Brain pericyte (primary cell): ENCODE results near the gene ILK.

Experiments used
- DNase-seq: peaks from one replicate; pipeline ENCODE4 v3.0.0-alpha.2; 2012; ENCODE audit warnings: low read depth, low spot score

The ILK gene

DNA sequence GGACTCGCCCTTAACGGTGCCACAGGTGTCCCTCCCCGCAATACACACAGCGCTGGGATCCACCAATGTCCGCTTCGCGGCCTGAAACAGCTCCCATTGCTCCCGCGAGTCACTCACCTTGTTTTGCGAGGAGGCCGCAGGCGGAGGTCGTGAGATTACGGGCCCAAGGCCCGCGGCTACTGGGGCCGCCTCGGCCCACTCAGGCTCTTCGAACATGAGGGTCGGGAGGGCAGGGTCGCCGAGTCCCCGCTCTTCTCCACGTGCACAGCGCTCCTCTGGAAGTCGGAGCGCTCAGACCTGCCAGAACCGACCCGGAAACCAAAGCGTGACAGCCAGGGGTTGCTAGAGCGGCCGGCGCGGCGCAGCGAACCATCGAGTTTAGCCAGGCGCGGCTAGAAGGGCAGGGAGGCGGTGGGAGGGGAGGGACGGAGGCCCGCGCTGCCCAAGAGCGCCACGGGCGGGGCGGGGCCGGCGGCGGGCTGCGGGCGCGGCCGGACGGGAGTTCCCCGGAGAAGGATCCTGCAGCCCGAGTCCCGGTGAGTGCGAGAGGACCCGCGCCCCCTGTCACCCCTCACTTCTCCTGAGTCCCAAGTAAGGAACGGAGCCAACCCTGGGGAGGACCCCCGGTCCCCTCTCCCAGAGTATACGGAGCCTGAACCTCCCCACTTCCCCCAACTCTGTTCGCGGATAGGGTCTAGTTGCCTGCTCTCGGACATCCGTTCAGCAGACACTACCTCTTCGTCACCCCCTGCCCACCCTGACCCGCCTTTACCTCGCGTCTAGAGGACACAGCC is at the start of gene ILK, which contains the start of gene RRP8:
TSS of gene ILK (plus strand) at position 488 of the 794 bp plus-strand sequence. CDS start 498 bp downstream, outside the sequence.
TSS of gene RRP8 (minus strand) at position 330 of the 794 bp plus-strand sequence. CDS start at position 216, 114 bp downstream.
- peak; percentile 72 for DNase-seq

DNA sequence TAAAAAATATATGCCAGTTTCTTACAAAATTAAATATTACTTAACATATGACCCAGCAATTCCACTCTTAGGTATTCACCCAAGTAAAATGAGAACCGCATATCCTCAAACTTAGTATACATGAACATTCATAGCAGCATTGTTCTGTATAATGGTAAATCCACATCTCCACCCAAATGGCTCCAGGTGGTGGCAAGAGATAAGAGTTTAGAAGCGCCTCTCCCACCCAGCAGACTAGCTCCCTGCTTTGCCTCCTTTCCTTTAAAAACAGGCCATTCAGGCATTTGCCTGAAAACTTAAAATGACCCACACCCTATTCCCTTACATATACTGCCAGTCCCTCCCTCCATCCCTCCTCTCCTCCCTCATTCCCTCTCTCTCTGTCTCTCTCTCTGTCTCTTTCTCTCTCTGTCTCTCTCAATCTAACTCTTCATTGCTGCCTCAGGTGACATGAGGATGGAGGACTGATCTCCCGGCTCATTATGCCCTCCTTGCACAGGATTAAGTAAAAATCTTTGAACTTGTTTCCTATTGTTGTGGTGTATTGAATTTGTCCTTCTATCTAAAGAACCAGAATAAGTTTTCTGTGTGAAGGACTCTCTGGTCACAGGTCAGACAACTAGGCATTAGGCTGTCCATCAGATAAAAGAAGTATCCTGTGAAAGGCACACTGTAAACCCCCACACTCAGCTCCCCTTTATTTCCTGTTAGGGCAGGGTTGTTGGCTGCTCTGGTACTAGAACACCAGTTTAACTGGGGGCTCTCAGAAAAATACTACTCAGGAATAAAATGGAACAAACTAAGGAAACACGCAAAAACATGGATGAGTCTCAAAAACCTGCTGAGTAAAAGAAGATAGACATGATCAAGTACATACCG is 48.5 kb upstream of the ILK start:
- no peak for DNase-seq

- DNase-seq = no peak
These were observed 47.2 kb upstream of the ILK start for GRCh38 chr11:6556139-6556949.

DNA sequence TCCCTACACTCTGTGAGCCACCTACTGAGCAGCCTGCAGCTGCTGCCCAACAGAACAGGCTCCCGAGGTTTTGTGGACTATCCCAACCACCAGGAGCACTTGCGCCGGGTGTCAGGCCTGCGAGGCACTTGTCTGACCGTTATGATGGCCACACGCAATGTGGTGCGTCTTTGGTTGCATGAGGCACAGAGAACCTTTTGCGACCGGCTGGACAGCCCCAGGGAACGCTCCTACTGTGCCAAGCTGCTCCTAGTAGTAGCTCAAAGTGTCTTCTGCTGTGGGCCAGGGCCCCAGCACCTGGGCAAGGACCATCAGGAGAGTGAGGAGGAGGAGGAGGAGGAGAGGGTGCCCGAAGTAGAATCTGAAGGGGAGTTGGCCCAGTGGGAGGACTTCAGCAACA is 46.5 kb upstream of the ILK start:
- no peak for DNase-seq

GRCh38 chr11:6557761-6558674 is 45.6 kb upstream of the ILK start:
- DNase-seq = no peak

GRCh38 chr11:6559369-6559768 is 44.2 kb upstream of the ILK start:
- no peak for DNase-seq

DNA sequence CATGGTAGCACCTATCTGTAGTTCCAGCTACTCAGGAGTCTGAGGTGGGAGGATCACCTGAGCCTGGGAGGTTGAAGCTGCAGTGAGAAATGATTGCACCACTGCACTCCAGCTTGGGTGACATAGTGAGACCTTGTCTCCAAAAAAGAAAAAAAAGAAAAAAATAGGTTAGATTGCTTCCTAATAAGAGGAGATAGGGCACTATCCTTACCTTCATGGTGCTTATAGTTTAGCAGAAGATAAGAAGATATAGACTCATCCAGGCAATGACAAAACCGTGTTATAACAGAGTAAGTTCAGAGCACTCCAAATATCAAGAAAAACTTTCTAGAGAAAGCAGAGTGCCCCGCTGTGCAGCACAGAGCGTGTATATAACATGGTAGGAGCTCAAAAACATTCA is 42.3 kb upstream of the ILK start:
- no peak for DNase-seq

- no peak for DNase-seq
These were observed 40.4 kb upstream of the ILK start for GRCh38 chr11:6563121-6563619.

DNA sequence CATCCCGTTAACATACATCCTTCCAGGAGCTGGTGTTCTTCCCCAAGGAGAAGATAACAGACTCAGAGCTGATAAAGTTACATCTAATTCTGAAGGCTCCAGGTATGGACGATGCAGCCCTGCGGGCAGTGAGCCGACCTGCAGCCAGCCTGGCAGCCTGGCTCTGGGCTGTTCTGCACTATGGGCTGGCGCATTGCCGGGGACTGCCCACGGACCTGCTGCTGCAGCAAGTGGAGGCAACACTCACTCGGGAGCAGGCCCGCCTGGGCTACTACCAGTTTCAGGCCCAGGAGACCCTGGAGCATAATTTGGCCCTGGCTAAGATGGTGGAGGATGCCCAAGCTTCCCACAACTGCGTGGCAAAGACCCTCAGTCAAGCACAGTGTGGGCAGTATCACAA is 39.9 kb upstream of the ILK start:
- no peak for DNase-seq

DNA sequence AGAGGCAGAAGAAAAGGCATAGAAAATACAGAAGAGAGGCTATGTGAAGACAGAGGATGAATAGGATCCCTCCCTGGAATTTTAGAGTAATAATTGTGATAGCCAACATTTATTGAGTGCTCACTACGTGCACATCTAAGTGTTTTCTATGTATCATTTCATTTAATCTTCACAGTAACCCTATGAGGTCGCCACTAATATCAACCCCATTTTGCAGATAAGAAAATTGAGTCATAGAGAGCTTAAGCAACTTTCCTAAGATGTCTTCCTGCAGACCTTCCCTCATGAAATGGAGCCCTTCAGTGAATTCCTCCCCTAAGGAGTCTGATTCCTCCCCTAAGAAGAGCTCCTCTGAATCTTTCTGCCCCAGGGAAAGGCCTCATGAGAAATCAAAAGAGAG is 38.2 kb upstream of the ILK start:
- no peak for DNase-seq

DNA sequence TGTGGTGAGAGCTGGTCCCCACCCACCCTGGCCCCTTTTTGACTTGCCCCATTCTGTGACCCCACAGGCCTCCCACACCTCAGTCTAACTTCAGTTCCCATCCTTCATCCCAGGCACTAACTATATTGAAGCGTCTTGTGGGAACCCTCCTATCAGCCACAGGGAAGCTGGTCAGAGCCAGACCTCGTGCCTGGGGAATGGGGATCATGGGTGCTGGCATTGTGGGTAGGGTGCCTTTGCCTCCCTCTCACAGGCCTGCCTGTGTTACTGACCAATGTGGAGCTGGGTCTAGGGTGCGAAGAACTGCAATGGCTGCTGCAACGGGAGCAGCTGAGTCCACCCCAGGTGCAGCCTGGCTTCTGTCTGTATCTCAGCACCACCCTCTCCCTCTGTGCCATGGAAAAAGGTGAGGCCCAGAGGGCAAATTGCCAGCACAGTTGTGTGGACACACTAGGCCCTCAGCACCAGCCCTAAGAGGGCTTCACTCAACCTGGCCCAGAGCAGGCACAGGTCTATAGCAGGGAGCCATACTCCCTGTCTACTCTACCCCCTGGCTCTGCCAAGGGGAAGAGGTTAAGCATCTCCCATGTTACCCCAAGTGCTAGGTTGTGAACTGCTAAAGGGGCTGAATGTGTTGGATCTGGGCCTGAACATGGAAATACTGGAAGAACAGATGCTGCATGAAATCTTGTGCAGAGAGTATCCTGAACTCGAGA is 37.4 kb upstream of the ILK start:
- no peak for DNase-seq

DNA sequence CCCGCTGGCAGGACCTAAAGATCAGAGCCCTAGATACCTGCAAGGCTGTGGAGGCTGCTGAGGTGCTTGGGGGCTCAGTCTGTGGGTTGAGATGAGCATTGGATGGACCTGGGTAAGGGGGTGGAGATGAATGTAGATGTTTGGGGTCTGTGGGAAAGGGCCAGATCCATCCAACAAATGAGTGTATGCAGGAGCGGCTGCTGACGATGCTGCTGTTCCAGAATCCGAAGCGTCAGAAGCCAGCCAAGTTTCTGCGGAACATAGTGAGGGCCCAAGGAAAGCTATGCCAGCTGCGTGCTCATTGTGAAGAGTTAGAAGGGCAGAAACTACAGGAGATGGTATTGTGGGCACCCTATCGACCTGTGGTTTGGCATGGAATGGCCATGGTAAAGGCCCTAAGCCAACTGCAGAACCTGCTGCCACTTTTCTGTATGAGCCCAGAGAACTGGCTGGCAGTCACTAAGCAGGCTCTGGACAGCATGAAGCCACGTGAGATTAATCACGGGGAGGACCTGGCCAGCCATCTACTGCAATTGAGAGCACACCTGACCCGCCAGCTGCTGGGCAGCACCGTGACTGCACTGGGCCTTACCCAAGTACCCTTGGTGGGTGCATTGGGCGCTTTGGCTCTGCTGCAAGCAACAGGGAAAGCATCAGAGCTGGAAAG is 36.7 kb upstream of the ILK start:
- no peak for DNase-seq

DNA sequence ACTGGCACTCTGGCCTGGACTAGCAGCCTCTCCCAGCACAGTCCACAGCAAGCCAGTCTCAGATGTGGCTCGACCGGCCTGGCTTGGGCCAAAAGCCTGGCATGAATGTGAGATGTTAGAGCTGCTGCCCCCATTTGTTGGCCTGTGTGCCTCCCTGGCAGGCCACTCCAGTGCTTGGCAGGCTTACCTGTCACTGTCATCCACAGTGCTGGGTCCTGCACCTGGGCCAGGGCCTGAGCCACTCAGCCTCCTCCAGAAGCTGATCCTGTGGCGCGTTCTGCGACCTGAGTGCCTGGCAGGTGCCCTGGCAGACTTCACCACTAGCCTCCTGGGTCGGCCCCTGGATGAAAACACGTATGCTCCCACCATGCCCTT is 36.2 kb upstream of the ILK start:
- DNase-seq = no peak

GRCh38 chr11:6568191-6568918 is 35.2 kb upstream of the ILK start:
- peak; percentile 63 for DNase-seq

- DNase-seq = no peak
These were observed 33.9 kb upstream of the ILK start for GRCh38 chr11:6569706-6570105.

- no peak for DNase-seq
These were observed 32.7 kb upstream of the ILK start for GRCh38 chr11:6570691-6571427.

DNA sequence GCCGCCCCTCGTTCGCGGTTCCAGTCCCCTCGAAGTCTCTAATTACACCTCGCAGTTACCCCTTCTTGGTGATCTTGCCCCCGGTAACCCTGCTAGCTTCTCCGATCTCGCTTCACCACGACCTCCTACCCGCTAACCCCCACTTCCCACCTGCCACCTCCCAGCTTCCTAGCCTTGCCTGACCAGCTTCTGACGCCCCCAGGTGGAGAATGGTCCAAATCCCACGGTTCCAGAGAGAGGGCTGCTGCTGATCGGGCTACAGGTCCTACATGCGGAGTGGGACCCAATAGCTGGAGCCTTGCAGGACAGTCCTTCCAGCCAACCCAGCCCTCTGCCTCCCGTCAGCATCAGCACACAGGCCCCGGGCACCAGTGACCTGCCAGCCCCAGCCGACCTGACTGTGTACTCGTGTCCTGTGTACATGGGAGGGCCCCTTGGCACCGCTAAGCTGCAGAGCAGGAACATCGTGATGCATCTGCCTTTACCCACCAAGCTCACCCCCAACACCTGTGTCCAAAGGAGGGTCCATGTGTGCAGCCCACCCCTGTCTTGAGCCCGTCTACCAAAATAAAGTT is 32.1 kb upstream of the ILK start:
- no peak for DNase-seq

DNA sequence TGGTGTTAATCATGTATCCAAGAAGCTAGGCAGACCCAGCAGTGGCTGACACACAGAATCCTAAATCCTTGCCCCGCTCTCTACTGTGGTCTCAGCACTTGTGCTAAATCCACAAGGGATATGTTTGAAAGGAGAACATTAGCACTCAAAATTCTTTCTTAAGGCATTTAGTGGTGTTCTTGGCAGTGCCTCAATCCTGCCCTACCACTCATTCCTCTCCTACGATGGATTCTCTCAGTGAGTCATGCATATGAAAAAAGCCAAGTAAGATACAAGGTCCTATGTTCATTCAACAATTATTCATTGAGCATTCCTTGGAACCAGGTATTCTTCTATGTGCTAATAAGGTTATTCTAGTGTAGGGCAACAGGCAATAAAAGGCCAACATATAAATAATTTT is 31.4 kb upstream of the ILK start:
- DNase-seq = no peak
